Measurements from ENCODE around the gene PMEL. TPM values are rescaled to one million over a fixed set of nuclear protein-coding genes. Genes with fewer than 3 reads are reported as not detected.

PMEL gene
- total and polyA plus RNA-seq, 2 of the 8 experiments (the other 6 are each of a cell fraction or from before 2014, with no cell fraction given), result 120 to 382 TPM

DNA sequence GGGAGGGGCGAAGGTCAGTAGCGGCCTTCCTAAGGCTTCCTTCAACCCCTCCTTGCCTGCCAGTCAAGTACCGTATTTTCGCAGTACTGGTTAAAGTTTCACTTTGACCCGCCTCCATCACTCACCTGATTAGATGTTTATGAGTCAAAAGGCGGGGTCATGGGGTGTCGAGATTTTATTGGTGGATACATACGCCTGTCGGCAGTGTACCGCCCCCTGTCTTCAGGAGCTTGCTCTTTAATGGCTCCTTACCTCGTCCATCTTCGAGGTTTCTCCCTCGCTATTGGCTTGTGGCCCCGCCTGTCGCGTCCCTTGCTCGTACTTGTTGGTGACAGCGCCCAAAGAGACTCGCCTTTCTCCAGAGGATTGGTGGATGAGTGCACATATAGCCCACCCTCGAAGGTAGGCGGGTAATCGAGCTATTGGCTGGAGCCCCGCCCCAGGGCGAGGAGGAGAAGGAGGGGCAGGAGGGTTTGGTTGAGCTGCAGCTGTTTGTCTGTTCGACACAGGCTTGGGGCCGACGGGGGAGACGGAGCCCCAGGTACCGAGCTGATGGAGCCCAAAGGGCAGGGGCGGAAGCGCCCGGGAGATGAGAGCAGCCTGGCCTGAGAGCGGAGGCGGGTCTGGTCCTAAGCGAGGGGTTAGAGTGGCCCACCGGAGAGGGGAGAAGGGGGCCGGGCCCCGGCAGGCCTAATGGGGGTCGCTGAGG, 7.9 kb upstream of the PMEL start, which contains the start of gene RAB5B:
Gene RAB5B (plus strand): TSS at position 480 of the 709 bp plus-strand sequence. CDS start 12,883 bp downstream, outside the sequence.
- H3K27me3 ChIP-seq (replicated peaks in 1 of 4; ENCODE audit: control insufficient read depth in 3 of 4, extremely low read depth in 1 of 4, insufficient read depth in 3 of 4, low read length in 3 of 4), result no peaks in the 10 kb centered on the region
- no peak within 1 kb of the TSS for H3K23ac ChIP-seq (ENCODE audit: insufficient read length)
- peak within 1 kb of the TSS; percentile 36; the same call in 1 of the 2 replicates for H4K8ac ChIP-seq (ENCODE audit: extremely low read depth, insufficient read depth, low read length)
- H3K27ac ChIP-seq (ENCODE audit: low read depth, low read length), result peak within 1 kb of the TSS; percentile 12; the same call in 1 of the 2 replicates
- peaks cover 0 to 4% (median 1%) of the 10 kb centered on the region in 4 experiments; a peak in 4 of 7 replicates for H3K4me1 ChIP-seq (replicated peaks in 1 of 4; ENCODE audit: control insufficient read depth in 3 of 4, insufficient read depth in 4 of 4, low read length in 3 of 4)
- no peak within 1 kb of the TSS for H2BK120ac ChIP-seq (replicated peaks; ENCODE audit: low read depth, low read length)
- 2% methylated on average over 39 of the region's 39 CpGs; no CpG with 5 or more reads in 1 of the 2 experiments for WGBS, 2 experiments (ENCODE audit: extremely low coverage in 1 of 2, insufficient coverage in 1 of 2, insufficient read length in 1 of 2, insufficient replicate concordance in 2 of 2, low coverage in 1 of 2, low lambda C conversion rate in 2 of 2, missing lambda C conversion rate in 1 of 2)
- no peak within 1 kb of the TSS for H3K14ac ChIP-seq (ENCODE audit: insufficient read length)
- peaks cover 0 to 3% of the 10 kb centered on the region in 2 experiments for H4K20me1 ChIP-seq (replicated peaks in 1 of 2; ENCODE audit: control insufficient read depth in 1 of 2, insufficient read depth in 2 of 2, low read length in 2 of 2)
- H3K9ac ChIP-seq (replicated peaks in 1 of 4; ENCODE audit: extremely low read depth in 1 of 4, low read depth in 3 of 4, low read length in 3 of 4), result peak within 1 kb of the TSS; percentile 64 to 75 (median 72)
- H3K56ac ChIP-seq (replicated peaks; ENCODE audit: insufficient read length, low read depth, low read length), result peak within 1 kb of the TSS; percentile 79
- peak within 1 kb of the TSS; percentile 65 to 93 (median 88) for H3K4me3 ChIP-seq (ENCODE audit: extremely low read depth in 1 of 4, insufficient read depth in 2 of 4, low read depth in 3 of 4, low read length in 4 of 4)
- DNase-seq (ENCODE audit: low read depth in 1 of 2, low spot score in 2 of 2) (peak; percentile 94 to 100), FAIRE-seq (peak; percentile 98)
- POLR2A ChIA-PET (ENCODE audit: partially characterized antibody), result interaction anchor here (0.7 to 2.7 kb wide), 29 partner anchors 8 to 286 kb away, joined by 3 to 16 read pairs (median 4); partner anchors contain the start of genes DGKA, DNAJC14, ERBB3 and IKZF4
- H3K36me3 ChIP-seq (ENCODE audit: control insufficient read depth in 2 of 4, insufficient read depth in 4 of 4, low read length in 3 of 4), result peaks cover 2 to 21% (median 13%) of the 10 kb centered on the region in 4 experiments; a peak in 5 of 8 replicates
- peak within 1 kb of the TSS; percentile 63 for H2BK12ac ChIP-seq (ENCODE audit: low read depth, low read length)
- CTCF ChIA-PET (ENCODE audit: partially characterized antibody), result interaction anchor here (1.2 to 2.6 kb wide), 7 partner anchors 10 to 235 kb away, joined by 3 to 14 read pairs (median 6); partner anchors contain the start of genes ORMDL2 and SARNP
- peak within 1 kb of the TSS; percentile 62; the same call in 1 of the 2 replicates for H3K18ac ChIP-seq (ENCODE audit: extremely low read depth, low read length)
- peak within 1 kb of the TSS; percentile 88 for H4K91ac ChIP-seq (replicated peaks; ENCODE audit: insufficient read length, low read length)
- H3K9me3 ChIP-seq (ENCODE audit: insufficient read depth in 2 of 2, low read depth in 1 of 2, low read length in 1 of 2), result no peaks in the 10 kb centered on the region
- peak within 1 kb of the TSS; percentile 97 for H3K4ac ChIP-seq (replicated peaks; ENCODE audit: insufficient read length, low read depth, low read length)
- no peak within 1 kb of the TSS for H2BK20ac ChIP-seq (ENCODE audit: low read length)
- peaks cover 2% of the 10 kb centered on the region; the same call in 1 of the 2 replicates for H3K79me1 ChIP-seq (ENCODE audit: low read depth, low read length)
- peaks cover 6% of the 10 kb centered on the region for H3K23me2 ChIP-seq (ENCODE audit: low read depth, low read length)
- H2AK5ac ChIP-seq (ENCODE audit: low read depth, low read length), result peak within 1 kb of the TSS; percentile 79; the same call in 1 of the 2 replicates
- H3K79me2 ChIP-seq (ENCODE audit: control insufficient read depth in 1 of 2, insufficient read depth in 2 of 2, low read length in 2 of 2), result peaks cover 0 to 33% of the 10 kb centered on the region in 2 experiments; a peak in 3 of 4 replicates
- peak within 1 kb of the TSS; percentile 74; the same call in 1 of the 2 replicates for H2BK15ac ChIP-seq (ENCODE audit: low read length)
- peak within 1 kb of the TSS; percentile 90 to 96 for H3K4me2 ChIP-seq (ENCODE audit: insufficient read depth in 1 of 2, low read depth in 2 of 2, low read length in 2 of 2)
- H2BK5ac ChIP-seq (ENCODE audit: low read depth, low read length), result peak within 1 kb of the TSS; percentile 53; the same call in 1 of the 2 replicates
- H4K5ac ChIP-seq (ENCODE audit: insufficient read length, low read depth, low read length), result peak within 1 kb of the TSS; percentile 63
- no peak within 1 kb of the TSS for H2AFZ ChIP-seq (ENCODE audit: low read length)
- TF ChIP-seq RAD21 (IDR thresholded peaks at IDR 0.05 in 1 of 2, conservative IDR thresholded peaks at IDR 0.05 in 1 of 2; ENCODE audit: low read depth in 2 of 2, low read length in 2 of 2) (no peak), RFX5 (IDR thresholded peaks at IDR 0.05; ENCODE audit: borderline replicate concordance, low read depth, low read length) (no peak), CHD2 (IDR thresholded peaks at IDR 0.05; ENCODE audit: low read length) (peak; percentile 98), CREB1 (IDR thresholded peaks at IDR 0.05) (peak; percentile 93), SP1 (IDR thresholded peaks at IDR 0.05; ENCODE audit: low read depth, low read length) (peak; percentile 100), YY1 (IDR thresholded peaks at IDR 0.05; ENCODE audit: low read depth, low read length) (peak; percentile 63; the same call in 1 of the 2 replicates)
- TF ChIP-seq, protein P1, sequence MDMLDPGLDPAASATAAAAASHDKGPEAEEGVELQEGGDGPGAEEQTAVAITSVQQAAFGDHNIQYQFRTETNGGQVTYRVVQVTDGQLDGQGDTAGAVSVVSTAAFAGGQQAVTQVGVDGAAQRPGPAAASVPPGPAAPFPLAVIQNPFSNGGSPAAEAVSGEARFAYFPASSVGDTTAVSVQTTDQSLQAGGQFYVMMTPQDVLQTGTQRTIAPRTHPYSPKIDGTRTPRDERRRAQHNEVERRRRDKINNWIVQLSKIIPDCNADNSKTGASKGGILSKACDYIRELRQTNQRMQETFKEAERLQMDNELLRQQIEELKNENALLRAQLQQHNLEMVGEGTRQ (IDR thresholded peaks at IDR 0.05; ENCODE audit: low read length), result peak; percentile 6
- TF ChIP-seq, protein P2, sequence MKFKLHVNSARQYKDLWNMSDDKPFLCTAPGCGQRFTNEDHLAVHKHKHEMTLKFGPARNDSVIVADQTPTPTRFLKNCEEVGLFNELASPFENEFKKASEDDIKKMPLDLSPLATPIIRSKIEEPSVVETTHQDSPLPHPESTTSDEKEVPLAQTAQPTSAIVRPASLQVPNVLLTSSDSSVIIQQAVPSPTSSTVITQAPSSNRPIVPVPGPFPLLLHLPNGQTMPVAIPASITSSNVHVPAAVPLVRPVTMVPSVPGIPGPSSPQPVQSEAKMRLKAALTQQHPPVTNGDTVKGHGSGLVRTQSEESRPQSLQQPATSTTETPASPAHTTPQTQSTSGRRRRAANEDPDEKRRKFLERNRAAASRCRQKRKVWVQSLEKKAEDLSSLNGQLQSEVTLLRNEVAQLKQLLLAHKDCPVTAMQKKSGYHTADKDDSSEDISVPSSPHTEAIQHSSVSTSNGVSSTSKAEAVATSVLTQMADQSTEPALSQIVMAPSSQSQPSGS (IDR thresholded peaks at IDR 0.05; ENCODE audit: low read length), result peak; percentile 64

Data from H1 (cell line).